Smooth muscle cell of the coronary artery (primary cell): ENCODE data around the gene IGSF3. TPM values are rescaled to one million over a fixed set of nuclear protein-coding genes. Genes with fewer than 3 reads are reported as not detected.

Experiments
- total RNA-seq: library from RNA; depleted of rRNA; stranded (reverse); fragments of >200 nt; gene quantifications from 2 replicates; pipeline ENCODE4 v1.2.3, GENCODE V29; 2014; ENCODE audit warnings: low replicate concordance

Gene IGSF3
- total RNA-seq = 0.47 and 1.1 TPM in 2 replicates

DNA sequence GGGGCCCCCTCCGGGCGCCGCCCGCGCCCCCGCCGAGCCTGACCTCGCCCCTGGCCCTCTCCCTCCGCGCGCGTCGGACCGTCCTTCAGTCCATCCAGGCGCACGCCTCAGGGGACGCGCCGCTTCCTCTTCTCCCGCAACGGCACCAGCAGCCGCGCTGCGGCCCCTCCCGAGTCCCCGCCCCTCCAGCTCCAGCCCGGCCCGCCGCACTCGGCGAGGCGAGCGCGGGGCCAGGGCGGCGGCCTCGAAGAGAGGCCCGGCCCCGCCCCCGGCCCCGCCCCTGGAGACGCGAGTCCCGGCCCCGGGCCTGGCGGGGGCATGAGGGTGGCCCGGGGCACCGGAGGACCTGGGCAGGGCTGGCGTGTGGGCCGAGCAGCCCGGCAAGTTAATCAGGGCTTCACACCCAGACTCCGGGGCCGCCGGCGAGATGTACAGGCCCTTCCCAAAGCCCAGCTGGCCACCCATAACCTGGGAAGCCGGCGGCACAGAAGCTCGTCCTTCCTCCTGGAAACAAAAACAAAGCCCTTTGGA is at the start of gene IGSF3:
Gene IGSF3 (minus strand): TSS at position 159 of the 531 bp plus-strand sequence. CDS start 1,407 bp downstream, outside the sequence.

DNA sequence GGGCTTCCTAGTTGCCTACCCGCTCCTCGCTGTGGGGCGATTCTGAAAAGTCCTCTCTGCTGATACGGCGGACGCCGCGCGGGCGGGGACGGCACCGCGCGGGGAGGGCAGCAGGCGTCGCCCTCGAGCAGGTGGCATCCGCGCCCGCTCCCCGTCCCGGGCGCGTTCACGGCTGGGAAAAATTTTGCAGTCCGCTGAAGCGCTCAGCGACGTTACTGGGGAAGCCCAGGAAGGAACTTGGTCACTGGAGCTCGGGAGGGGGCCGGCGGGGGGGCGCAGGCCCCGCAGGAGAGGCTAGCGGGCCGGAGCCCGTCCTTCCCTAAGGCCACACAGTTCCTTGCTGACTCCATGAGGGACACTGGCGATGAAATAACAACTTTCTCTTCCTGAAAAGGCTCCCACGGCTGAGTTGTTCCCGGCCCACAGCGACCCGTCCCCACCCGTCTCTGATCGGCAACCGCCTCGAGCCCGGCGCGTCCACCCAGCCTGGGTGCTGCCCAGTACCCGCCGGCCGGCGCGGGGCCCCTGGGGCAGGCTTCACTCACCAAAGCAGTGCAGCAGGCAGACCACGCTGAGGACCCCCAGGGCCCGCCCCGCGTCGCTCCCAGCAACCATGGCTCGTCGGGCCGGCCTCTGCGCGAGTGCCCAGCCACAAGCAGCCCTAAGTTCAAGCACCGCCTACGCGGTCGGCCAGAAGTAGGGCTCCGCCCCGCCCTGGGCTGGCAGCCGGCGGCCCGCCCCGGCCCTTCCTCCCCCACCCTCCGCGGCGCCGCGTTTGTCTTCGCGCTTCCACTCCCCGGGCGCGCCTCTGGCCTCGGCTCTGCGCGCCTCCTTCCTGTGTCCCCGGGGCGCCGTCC is 96.9 kb downstream of the IGSF3 start, which contains the start of gene CD58:
Gene CD58 (minus strand): TSS at position 669 of the 857 bp plus-strand sequence. CDS start 54 bp downstream, at position 615.

Other genes with a start within 250 kb of the IGSF3 start
- 8.7 and 13.8 TPM in 2 replicates for gene CD58, start 96.7 kb downstream of the IGSF3 start, total RNA-seq
- gene CD2, start 86.7 kb upstream of the IGSF3 start, total RNA-seq = not detected in 2 replicates
- gene PTGFRN, start 242.2 kb upstream of the IGSF3 start, total RNA-seq = 109 and 110 TPM in 2 replicates